IMR-90 (cell line): Measurements from ENCODE around the gene SPECC1L.

ENCODE experiments used
- CHD1 ChIP-seq: IDR thresholded peaks from 2 replicates; pipeline ENCODE4 v1.6.1; 2012; ENCODE audit warnings: low read depth, low read length, improper control_type of control experiment
- MAFK ChIP-seq: IDR thresholded peaks from 2 replicates; pipeline ENCODE4 v1.6.1; 2012; ENCODE audit warnings: low read depth, low read length, improper control_type of control experiment
- MAZ ChIP-seq: IDR thresholded peaks from 2 replicates; pipeline ENCODE4 v1.6.1; 2012; ENCODE audit warnings: low read depth, mild to moderate bottlenecking, low read length, improper control_type of control experiment, moderate library complexity, borderline replicate concordance
- MXI1 ChIP-seq: IDR thresholded peaks from 2 replicates; pipeline ENCODE4 v1.6.1; 2012; ENCODE audit warnings: low read depth, mild to moderate bottlenecking, low read length, moderate library complexity, borderline replicate concordance
- POLR2A ChIP-seq: IDR thresholded peaks from 2 replicates; pipeline ENCODE4 v1.6.1; 2012; ENCODE audit warnings: mild to moderate bottlenecking, low read depth, low read length
- RAD21 ChIP-seq: IDR thresholded peaks from 2 replicates; pipeline ENCODE4 v1.6.1; 2012; ENCODE audit warnings: low read length, improper control_type of control experiment
- RCOR1 ChIP-seq: IDR thresholded peaks from 2 replicates; pipeline ENCODE4 v1.6.1; 2012; ENCODE audit warnings: mild to moderate bottlenecking, low read length, improper control_type of control experiment; ENCODE audit not compliant: insufficient replicate concordance
- RFX5 ChIP-seq: IDR thresholded peaks from 2 replicates; pipeline ENCODE4 v1.8.0; 2012; ENCODE audit warnings: low read depth, mild to moderate bottlenecking, low read length, moderate library complexity
- SMC3 ChIP-seq: fragments of 150-350 bp; IDR thresholded peaks from 2 replicates; pipeline ENCODE4 v1.6.1; 2016; ENCODE audit warnings: low read depth, mild to moderate bottlenecking, antibody characterized with exemption, low read length, moderate library complexity
- TF ChIP-seq, protein P1 (sequence below): conservative IDR thresholded peaks from 2 replicates; pipeline ENCODE4 v1.5.1; 2012; ENCODE audit warnings: mild to moderate bottlenecking, low read depth, low read length, improper control_type of control experiment

DNA sequence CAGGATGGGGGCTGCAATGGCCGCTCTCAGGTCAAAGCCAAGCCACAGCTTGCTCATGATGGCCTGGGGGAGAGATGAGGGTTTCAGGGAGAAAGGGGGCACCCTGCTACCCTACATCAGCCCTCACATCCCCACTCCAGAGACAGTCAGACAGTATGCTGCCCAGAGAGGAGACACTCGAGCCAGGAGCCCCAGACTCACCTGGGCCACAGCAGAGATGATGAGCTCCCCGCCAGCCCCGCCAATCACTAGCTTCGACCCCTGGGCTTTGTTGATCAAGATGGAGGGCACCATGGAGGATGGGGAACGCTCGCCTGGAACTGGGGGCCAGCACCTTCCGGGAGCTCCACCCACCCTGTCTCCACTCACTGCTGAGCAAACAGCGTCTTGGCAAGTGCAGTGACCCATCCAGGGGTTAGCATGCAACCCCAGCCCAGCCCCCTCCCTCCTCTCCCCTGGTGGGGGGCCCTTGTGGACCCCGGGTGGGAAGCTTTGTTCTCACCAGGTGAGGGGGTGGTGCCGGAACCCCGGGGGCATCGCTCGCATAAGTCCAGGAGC, 45.5 kb upstream of the SPECC1L start:
- TF ChIP-seq RAD21 = no peak
- TF ChIP-seq POLR2A = no peak
- TF ChIP-seq MAFK = no peak
- no peak for TF ChIP-seq RCOR1
- TF ChIP-seq, protein P1, sequence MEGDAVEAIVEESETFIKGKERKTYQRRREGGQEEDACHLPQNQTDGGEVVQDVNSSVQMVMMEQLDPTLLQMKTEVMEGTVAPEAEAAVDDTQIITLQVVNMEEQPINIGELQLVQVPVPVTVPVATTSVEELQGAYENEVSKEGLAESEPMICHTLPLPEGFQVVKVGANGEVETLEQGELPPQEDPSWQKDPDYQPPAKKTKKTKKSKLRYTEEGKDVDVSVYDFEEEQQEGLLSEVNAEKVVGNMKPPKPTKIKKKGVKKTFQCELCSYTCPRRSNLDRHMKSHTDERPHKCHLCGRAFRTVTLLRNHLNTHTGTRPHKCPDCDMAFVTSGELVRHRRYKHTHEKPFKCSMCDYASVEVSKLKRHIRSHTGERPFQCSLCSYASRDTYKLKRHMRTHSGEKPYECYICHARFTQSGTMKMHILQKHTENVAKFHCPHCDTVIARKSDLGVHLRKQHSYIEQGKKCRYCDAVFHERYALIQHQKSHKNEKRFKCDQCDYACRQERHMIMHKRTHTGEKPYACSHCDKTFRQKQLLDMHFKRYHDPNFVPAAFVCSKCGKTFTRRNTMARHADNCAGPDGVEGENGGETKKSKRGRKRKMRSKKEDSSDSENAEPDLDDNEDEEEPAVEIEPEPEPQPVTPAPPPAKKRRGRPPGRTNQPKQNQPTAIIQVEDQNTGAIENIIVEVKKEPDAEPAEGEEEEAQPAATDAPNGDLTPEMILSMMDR = no peak
- no peak for TF ChIP-seq RFX5
- no peak for TF ChIP-seq MXI1
- no peak for TF ChIP-seq MAZ
- TF ChIP-seq SMC3 = no peak
- TF ChIP-seq CHD1 = no peak
